SK-N-SH treated with all-trans-retinoic acid at 6 μM for 48 hours (cell line): ENCODE results near the gene TNP2.

Source experiments
- ARNTL ChIP-seq: fragments of 450-650 bp; formaldehyde crosslinking; IDR thresholded peaks from 2 replicates; pipeline ENCODE4 v1.5.0; 2020; ENCODE audit warnings: low read depth, mild to moderate bottlenecking, moderate library complexity, borderline replicate concordance
- BACH2 ChIP-seq: fragments of 250-450 bp; sonication (Bioruptor Pico); IDR thresholded peaks from 2 replicates; pipeline ENCODE4 v1.9.0; 2021; ENCODE audit warnings: mild to moderate bottlenecking, borderline replicate concordance
- ESRRG ChIP-seq: fragments of 250-450 bp; sonication (Bioruptor Pico); IDR thresholded peaks from 2 replicates; pipeline ENCODE4 v1.6.1; 2021; ENCODE audit warnings: mild to moderate bottlenecking
- GLIS3 ChIP-seq: fragments of 250-450 bp; sonication (Bioruptor Pico); IDR thresholded peaks from 2 replicates; pipeline ENCODE4 v1.5.0; 2020; ENCODE audit warnings: mild to moderate bottlenecking, moderate library complexity
- ISL1 ChIP-seq: fragments of 250-450 bp; sonication (Bioruptor Pico); IDR thresholded peaks from 2 replicates; pipeline ENCODE4 v2.1.2; 2022; ENCODE audit warnings: mild to moderate bottlenecking, moderate library complexity
- RARB ChIP-seq: fragments of 250-450 bp; sonication (Bioruptor Pico); IDR thresholded peaks from 2 replicates; pipeline ENCODE4 v1.8.0; 2021; ENCODE audit warnings: mild to moderate bottlenecking, moderate library complexity
- TCF4 ChIP-seq: fragments of 250-450 bp; sonication (Bioruptor Pico); IDR thresholded peaks from 2 replicates; pipeline ENCODE4 v1.8.0; 2021; ENCODE audit warnings: mild to moderate bottlenecking, moderate library complexity, borderline replicate concordance
- TOX ChIP-seq: fragments of 250-450 bp; sonication (Bioruptor Pico); IDR thresholded peaks from 2 replicates; pipeline ENCODE4 v1.8.0; 2021; ENCODE audit warnings: mild to moderate bottlenecking, moderate library complexity, borderline replicate concordance
- ZC3H10 ChIP-seq: fragments of 250-450 bp; sonication (Bioruptor Pico); IDR thresholded peaks from 2 replicates; pipeline ENCODE4 v1.5.1; 2021; ENCODE audit warnings: mild to moderate bottlenecking, moderate library complexity
- ZFP3 ChIP-seq: fragments of 250-450 bp; sonication (Bioruptor Pico); IDR thresholded peaks from 2 replicates; pipeline ENCODE4 v1.5.0; 2020; ENCODE audit warnings: mild to moderate bottlenecking, moderate library complexity
- ZFP30 ChIP-seq: fragments of 450-650 bp; formaldehyde crosslinking; IDR thresholded peaks from 2 replicates; pipeline ENCODE4 v1.5.0; 2022; ENCODE audit warnings: mild to moderate bottlenecking, moderate library complexity
- ZNF8 ChIP-seq: fragments of 450-650 bp; formaldehyde crosslinking; IDR thresholded peaks from 2 replicates; pipeline ENCODE4 v1.5.0; 2020; ENCODE audit warnings: mild to moderate bottlenecking, moderate library complexity
- TF ChIP-seq, protein P1 (sequence below): fragments of 250-450 bp; sonication (Bioruptor Pico); IDR thresholded peaks from 2 replicates; pipeline ENCODE4 v1.5.1; 2020; ENCODE audit warnings: low read depth, mild to moderate bottlenecking, moderate library complexity
- TF ChIP-seq, protein P2 (sequence below): fragments of 250-450 bp; sonication (Bioruptor Pico); IDR thresholded peaks from 2 replicates; pipeline ENCODE4 v1.8.0; 2020; ENCODE audit warnings: mild to moderate bottlenecking, moderate library complexity, borderline replicate concordance

- TF ChIP-seq BACH2 (CRISPR knock-in tag) (no peak), ISL1 (CRISPR knock-in tag) (no peak), RARB (CRISPR knock-in tag) (no peak), ZNF8 (CRISPR knock-in tag) (no peak), ESRRG (CRISPR knock-in tag) (no peak), TCF4 (CRISPR knock-in tag) (no peak), ZFP30 (CRISPR knock-in tag) (no peak), TOX (CRISPR knock-in tag) (no peak), GLIS3 (CRISPR knock-in tag) (no peak), ARNTL (no peak), ZC3H10 (CRISPR knock-in tag) (no peak), ZFP3 (no peak)
- TF ChIP-seq, protein P1, sequence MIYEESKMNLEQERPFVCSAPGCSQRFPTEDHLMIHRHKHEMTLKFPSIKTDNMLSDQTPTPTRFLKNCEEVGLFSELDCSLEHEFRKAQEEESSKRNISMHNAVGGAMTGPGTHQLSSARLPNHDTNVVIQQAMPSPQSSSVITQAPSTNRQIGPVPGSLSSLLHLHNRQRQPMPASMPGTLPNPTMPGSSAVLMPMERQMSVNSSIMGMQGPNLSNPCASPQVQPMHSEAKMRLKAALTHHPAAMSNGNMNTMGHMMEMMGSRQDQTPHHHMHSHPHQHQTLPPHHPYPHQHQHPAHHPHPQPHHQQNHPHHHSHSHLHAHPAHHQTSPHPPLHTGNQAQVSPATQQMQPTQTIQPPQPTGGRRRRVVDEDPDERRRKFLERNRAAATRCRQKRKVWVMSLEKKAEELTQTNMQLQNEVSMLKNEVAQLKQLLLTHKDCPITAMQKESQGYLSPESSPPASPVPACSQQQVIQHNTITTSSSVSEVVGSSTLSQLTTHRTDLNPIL (CRISPR knock-in tag), result no peak
- TF ChIP-seq, protein P2, sequence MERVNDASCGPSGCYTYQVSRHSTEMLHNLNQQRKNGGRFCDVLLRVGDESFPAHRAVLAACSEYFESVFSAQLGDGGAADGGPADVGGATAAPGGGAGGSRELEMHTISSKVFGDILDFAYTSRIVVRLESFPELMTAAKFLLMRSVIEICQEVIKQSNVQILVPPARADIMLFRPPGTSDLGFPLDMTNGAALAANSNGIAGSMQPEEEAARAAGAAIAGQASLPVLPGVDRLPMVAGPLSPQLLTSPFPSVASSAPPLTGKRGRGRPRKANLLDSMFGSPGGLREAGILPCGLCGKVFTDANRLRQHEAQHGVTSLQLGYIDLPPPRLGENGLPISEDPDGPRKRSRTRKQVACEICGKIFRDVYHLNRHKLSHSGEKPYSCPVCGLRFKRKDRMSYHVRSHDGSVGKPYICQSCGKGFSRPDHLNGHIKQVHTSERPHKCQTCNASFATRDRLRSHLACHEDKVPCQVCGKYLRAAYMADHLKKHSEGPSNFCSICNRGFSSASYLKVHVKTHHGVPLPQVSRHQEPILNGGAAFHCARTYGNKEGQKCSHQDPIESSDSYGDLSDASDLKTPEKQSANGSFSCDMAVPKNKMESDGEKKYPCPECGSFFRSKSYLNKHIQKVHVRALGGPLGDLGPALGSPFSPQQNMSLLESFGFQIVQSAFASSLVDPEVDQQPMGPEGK (CRISPR knock-in tag), result no peak
Observed at GRCh38 chr16:11318817-11319216, 49.7 kb upstream of the TNP2 start.
